Measurements from ENCODE around the gene SLC15A4.
A peak's percentile ranks its signal among the peaks of the same experiment; 100 is the strongest.
"Not testable (repeated sequence)": the region's sequence is repeated elsewhere in the genome, so short reads cannot be mapped to it uniquely, and the experiment has no call there.

SLC15A4 gene

DNA sequence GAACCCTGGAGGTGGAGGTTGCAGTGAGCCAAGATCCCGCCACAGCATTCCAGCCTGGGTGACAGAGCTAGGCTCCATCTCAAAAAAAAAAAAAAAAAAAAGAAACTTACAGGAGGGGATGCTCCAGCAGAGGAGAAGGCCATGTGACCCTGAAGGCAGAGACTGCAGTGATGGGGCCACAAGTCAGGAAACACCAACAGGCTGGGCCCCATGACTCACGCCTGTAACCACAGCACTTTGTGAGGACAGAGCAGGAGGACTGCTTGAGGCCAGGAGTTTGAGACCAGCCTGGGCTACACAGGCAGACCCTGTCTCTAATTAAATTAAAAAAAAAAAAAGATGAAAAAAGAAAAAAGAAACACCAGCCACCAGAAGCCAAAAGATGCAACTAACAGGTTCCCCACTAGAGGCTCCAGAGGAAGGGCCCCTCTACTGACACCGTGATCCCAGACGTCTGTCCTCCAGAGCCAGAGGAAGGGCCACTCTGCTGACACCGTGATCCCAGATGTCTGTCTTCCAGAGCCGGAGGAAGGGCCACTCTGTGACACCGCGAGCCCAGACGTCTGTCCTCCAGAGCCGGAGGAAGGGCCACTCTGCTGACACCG lies 20.4 kb upstream of the SLC15A4 start:
- no peak for DNase-seq (ENCODE audit: low read depth)

DNA sequence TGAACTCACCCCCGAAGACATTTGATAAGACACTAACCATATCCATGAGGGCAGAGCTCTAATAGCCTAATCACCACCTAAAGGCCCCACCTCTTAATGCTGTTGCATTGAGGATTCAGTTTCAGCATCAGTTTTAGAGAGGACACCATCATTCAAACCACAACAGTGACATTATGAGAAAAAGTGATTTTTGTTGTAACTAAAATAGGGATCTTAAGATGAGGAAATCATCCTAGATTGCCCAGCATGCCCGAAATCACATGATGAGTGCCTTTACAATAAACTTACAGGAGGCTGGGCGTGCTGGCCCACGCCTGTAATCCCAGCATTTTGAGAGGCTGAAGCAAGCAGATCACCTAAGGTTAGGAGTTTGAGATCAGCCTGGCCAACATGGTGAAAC lies 19.8 kb upstream of the SLC15A4 start:
- no peak for DNase-seq (ENCODE audit: low read depth)

DNA sequence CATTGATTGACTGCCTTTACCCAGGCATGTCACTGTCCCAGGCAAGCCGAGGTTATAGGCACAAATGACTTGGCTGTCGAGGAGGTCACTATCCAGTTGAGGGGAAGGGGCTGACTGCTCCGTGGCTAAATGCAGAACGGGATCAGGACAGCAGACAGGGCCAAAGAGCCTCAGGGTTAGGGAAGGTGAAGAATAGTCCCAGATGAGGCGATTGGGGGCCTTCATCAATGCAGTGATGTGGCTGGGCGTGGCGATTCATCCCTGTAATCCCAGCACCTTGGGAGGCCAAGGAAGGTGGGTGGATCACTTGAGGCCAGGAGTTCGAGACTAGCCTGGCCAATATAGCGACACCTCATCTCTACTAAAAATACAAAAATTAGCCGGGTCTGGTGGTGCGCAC lies 18.8 kb upstream of the SLC15A4 start:
- no peak for DNase-seq (ENCODE audit: low read depth)

DNA sequence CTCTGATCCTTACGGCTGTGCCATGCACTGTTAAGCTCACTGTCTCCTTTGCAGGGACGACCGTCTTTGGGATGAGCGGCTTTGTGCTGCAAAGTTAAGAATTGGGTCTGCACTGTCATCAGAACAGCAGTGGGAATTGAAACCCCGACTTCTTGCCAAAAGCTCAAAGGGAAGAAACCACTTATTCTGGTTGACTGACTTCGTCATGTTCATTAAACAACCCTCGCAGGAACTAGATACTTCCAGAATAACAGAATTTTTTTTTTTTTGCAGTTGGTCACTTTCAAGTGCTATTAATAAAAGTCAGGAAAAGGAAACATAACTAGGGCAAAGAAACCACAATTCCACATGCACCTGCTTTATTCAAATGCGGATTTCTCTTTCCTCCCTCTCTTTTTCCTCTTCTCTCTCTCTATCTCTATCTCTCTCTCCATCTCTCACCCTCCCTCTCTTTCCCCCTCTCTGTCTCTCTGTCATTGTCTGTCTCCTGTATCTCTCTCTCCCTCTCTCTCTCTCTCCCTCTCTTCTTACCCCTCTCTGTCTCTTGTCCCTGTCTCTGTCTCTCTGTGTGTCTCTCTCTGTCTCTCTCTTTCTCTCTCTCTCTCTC lies 17.2 kb upstream of the SLC15A4 start:
- no peak for DNase-seq (ENCODE audit: low read depth)

DNA sequence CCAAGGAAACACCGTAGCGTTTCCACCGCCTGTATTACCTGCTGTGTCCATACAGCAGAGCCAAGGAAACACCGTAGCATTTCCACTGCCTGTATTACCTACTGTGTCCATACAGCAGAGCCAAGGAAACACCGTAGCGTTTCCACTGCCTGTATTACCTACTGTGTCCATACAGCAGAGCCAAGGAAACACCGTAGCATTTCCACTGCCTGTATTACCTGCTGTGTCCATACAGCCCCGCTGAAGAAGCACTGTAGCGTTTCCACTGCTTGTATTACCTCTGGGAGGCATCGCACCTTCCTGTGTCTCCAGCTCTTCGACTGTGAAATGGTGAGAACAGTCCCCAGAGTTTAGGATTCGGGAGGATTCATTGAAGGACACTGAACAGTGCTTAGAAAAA lies 16.1 kb upstream of the SLC15A4 start:
- DNase-seq (ENCODE audit: low read depth), result not testable (repeated sequence)

DNA sequence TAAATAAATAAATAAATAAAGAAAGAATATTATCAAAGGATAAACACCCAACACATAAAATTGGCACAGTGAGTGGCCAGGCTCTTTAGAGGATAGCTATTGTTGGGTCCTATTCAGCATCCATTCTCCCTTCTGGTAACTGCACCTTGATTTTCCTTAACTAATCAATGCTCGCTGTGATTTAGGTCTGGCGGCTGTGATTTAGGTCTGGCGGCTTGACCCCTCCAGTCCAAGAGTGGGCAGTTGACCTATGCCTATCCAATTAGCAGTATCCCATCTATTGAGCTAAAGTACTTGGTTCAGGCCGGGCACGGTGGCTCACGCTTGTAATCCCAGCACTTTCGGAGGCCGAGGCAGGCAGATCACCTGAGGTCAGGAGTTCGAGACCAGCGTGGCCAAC lies 9.7 kb upstream of the SLC15A4 start:
- DNase-seq (ENCODE audit: low read depth), result no peak

DNA sequence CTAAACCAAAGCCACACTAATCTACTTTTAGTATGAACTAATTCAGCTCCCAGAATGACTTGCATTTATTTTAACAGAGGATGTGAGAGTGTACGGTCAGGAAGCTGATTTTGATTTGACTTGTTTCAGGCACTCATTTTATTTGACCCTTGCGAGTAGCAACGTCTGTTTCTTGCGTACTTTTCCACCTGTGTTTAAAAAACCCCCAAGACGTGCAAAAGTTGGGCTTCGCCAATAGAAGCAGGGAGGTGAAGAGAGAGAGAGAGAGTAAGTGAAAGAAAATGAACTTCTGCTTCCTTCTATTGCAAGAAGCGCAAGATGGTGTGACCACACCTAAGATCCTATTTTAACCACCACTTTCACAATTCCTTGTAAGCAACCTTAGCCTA lies 6.7 kb upstream of the SLC15A4 start:
- no peak for DNase-seq (ENCODE audit: low read depth)

DNA sequence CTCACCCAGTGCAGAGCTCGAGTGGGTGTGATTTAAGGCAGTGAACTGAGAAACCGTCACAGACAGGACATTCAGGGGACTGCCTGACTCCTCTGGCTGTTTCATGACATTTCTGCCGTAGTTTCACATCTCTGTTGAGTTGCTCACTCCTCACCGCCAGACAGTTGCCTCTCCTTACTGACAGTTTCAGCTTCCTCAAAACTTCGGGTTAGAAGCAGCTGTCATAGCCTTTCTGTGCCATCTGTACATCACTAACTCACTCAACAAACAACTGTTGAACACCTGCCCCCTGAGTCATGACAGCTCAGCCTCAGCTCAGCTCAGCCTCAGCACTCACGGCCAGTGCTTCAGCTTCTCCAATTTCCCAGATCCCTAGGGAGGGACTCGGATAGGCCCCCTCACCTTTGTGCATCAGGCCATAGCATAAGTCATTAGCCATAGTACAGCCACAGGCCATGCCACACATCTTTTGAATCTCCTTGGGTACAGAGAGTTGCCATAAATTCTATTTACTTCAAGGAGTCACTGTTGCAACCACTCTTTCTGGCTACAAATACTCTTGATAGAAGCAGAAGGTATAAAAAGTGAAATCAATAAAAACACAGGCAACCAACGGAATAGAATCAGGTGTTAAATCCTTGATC lies 6.2 kb upstream of the SLC15A4 start:
- DNase-seq (ENCODE audit: low read depth), result no peak

DNA sequence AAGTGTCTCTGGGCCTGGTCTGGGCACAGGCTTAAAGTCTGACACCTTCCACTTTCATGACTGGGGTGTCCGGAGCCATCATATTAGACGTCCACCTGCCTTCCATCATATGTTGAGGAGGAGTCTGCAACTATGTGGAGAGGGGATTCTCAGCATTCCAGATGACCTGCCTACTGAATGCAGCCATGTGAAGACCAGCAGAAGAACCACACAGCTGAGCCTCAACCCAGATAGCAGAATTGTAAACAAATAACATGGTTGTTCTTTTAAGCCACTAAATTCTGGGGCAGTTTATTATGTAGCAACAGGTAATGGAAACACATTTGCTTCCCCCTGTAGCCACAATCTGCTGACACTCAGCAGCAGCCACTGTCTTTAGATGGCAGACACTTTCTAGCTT lies 4.0 kb upstream of the SLC15A4 start:
- no peak for DNase-seq (ENCODE audit: low read depth)

DNA sequence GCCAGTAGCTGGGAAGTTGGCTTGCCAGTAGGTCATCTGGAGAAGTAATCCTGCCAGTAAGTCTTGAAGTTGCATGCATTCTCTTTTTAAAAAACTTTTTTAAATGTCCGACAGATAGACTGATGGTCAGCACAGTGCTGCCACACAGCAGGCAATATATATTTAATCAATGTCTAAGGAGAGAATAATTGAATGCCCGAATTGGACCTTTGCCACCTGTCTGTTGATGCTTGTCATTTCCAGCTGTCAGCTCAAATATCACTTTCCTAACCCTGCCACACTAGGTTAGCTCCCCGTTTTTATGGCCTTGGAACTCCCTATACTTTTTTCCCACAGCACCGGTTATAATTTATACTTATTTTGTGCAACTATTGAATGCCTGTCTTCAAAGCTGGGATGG lies 2.1 kb upstream of the SLC15A4 start:
- DNase-seq (ENCODE audit: low read depth), result no peak

DNA sequence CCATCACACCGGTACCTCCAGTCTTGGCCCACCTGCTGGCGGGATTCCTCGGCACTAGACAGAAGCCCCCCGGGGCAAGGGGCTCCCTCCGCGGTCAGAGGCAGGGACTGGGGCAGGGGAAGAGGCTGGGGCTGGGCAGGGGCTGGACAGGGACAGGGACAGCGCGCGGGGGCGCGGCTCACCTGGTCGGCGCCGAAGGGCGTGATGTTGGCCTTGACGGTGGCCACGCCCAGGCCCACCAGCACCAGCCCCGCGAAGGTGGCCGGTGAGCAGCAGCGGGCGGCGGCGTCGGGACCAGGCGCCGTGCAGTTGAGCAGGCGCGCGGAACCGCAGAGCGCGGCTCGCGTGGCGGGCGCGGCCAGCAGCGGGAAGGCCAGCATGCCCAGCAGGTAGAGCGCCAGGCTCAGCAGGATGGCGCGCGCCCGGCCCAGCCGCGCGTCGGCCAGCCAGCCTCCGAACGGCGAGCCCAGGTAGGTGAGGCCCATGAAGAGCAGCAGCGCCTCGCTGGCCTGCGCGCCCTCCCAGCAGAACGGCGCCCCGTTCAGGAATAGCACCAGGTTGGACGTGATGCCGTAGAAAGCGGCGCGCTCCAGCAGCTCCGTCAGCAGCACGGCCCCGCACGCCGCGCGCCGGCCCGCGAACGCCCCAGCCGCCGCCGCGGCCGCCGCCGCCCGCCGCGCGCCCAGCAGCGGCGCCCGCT lies 392 bp downstream of the SLC15A4 start:
- no peak for DNase-seq (ENCODE audit: low read depth)

DNA sequence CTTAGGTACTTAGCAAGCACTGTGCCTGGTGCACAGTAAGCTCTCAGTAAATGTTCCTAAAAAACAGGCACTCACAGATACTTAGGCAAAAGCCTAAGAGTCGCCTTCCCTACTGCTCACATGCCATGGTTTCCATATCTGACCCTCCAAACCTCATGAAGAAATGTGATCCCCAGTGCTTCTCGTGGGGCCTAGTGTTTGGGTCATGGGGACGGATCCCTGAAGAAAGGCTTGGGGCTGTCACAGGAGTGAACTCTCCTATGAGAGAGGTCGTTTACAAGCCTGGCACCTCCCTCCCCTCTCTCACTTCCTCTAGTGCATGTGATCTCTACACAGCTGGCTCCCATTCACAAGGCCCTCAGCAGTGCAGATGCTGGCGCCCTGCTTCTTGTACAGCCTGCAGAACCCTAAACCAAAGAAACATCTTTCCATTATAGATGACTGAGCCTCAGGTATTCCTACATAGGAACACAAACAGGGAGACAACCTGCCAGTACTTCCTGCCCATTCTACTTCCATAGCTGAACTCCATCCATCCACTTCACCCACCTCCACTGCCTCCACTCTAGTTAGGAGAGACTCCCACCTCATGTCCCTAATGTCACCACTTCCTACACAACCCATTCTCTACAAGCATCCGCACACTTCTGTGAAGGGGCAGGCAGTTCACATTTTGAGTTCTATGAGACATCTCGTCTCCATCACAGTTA lies 2.9 kb downstream of the SLC15A4 start:
- no peak for DNase-seq (ENCODE audit: low read depth)

DNA sequence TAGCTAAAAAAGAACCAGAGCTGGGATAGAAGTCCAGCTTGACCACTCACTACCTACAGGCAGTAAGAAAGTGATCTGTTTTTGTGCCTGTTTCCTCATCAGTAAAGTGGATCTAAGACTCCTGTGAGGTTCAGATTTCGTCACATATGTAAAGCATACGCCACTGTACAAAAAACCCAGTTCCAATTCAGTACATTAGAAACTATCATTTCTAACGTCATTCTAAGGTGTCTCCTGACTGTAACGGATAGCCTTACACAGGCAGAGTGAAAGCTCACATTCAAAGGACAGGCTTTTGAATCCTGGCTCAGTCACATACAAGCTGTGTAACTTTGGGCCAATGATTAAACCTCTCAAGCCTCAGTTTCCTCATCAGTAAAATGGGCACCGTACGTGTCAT lies 3.5 kb downstream of the SLC15A4 start:
- no peak for DNase-seq (ENCODE audit: low read depth)

DNA sequence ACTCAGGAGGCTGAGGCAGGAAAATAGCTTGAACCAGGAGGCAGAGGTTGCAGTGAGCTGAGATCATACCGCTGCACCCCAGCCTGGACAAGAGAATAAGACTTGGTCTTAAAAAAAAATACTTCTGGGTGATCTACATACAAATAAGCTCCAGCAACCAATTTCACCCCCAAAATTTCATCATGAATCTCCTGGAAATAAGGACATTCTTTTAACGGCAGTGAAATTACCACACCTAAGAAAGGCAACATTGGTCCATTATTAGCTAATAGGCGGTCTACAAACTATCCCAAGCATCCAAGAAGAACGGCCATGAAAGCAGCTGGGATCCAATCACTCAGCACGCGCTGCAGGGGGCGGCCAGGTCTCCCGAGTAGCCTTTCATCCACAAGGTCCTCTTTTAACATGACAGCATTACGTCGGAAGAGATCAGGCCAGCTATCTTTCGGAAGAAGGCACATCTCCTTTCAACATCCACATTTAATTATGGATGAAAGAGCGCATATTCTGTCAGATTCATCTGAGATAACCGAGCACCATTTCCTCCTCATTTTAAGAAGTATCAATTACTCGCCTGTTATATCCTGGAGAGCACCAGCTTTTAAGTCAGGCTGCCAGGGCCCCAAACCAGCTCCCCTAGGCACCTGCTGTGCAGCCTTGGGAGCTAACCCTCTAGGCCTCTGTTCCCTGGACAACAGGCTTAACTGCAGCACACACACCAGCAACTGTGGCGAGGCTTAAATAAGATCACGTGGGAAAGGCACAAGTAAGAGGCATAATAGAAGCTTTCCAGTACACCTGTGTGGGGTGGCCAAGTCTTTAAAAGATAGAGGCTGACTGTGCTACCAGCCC lies 4.2 kb downstream of the SLC15A4 start:
- no peak for DNase-seq (ENCODE audit: low read depth)

DNA sequence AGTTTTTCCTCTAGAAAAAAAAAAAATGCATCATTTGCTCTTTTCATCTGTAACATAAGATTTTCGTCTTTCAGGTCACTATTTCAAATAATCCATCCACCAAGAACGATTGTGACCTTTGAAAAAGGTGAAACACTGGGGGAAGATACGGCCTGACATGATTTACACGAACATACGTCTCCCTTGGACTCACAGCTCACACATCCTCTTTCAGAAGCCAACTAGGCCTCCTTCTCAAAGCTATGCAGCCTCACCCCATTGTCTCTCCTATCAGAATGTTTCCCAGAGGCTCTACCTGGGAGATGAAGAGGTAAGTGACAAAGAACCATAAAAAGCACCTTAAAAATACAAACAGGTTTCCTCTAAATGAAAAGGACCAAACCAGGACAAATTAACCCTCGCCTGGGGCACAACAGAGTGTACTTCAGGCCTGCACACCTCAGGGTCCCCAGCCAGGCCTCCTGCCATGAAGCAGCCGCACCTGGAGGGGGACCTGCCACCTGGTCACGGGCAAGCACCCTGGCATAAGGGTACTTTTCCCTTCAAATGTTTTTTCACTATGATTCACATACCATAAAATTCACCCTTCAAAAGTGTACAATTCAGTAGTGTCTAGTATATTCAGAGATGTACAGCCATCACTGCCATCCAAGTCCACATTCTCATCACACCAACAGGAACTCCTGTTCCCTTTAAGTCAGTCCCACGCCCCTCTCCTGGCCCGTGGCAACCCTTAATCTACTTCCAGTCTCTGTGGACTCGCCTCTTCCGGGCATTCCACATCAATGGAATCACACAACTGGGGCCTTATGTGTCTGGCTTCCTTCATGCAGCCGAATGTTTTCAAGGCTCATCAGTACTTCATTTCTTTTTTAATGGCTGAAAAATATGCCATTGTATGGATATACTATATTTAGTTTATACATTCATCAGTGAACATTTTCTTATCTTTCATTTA lies 5.4 kb downstream of the SLC15A4 start:
- peak; percentile 87 for DNase-seq (ENCODE audit: low read depth)

DNA sequence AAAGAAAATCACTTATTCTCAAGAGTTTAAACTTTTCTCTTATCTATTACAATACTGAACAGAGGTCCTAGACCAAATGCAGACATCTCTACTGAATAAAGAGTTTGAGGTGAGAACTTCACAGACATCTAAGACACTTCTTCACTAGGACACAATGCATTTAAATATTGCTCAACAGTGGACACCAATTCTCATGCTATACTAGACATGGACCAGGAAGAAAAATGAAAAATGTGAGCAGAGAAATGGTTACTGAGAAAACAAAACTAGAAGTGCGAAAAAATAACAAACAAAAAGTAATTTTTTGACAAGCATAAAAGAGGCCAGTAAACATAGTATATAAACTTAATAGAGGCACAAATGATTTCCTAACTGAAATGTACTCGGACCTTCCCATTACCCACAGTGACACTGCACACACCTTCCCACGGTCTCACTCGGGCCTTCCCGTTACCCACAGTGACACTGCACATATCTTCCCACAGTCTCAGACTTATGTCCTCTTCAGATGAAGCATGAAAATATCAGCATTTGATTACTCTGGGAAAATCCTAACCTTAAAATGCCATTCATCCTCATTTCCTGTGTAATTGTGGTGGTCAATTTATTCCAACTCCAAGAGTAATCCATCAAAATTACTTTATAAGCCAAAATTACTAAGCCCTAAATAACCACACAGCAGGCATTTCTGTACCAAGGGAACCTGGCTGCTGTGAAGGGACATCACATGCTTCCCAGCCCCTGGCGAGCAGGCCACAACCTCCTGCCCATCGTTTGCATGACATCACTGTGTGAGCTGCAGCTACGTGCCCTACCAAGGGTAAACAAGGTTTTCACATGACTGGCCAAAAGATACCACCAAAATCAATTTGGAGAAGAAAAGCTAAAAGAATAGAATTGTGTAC lies 6.4 kb downstream of the SLC15A4 start:
- DNase-seq (ENCODE audit: low read depth), result peak; percentile 78

DNA sequence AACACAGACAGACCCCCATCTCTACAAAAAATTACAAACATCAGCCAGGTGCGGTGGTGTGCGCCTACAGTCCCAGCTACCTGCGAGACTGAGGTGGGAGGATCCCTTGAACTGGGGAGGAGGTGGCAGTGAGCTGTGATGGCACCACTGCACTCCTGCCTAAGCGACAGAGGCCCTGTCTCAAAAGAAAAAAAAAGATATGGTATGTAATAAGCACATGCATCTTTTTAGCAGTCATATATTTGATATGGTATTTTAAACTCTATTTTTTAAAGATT lies 7.2 kb downstream of the SLC15A4 start:
- DNase-seq (ENCODE audit: low read depth), result no peak

DNA sequence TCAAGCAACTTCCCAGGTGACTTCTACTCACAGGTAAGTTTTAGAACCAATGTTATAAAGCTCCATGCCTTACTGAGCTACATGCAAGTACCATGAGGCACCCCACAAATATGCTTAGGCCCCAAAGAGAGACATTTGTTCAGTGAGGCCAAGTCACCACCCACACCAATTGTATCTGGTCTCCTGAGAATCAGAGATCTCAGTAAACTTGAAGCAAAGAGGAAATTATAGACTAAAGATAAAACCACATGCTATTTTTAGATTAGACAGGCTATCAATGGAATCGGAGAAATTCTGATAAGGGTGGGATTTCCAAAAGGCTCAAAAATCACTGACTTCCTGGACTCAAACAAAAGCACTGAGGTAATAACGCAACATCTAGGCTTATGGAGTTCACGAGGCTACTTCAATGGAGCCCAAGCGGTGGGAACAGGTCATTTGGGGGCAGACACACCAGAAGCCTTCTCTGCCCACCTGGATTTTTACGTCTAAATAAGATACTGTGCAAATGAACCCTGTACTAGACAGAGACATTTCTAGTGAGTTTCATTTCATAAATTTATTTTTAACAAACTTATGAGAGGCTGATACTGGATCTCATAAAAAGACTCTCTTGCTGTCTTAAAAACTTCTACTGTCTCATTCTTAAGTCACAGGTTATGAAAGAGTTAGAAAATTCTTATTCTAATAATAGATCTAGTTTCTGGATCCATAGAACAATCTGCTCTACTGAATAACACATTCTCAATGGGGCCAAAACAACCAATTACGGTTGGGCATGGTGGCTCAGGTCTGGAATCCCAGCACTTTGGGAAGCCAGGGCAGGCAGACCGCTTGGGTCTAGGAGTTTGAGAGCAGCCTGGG lies 7.7 kb downstream of the SLC15A4 start:
- no peak for DNase-seq (ENCODE audit: low read depth)
